Loucy (cell line): ENCODE measurements around the gene KIF26A.

Experiments
- CTCF ChIP-seq: fragments of 200-600 bp; sonication (generic); conservative IDR thresholded peaks from 2 replicates; pipeline ENCODE4 v1.5.1; 2014; ENCODE audit warnings: mild to moderate bottlenecking, antibody characterized with exemption, low read length
- EZH2phosphoT487 ChIP-seq: fragments of 200-600 bp; IDR thresholded peaks from 2 replicates; pipeline ENCODE4 v1.6.1; 2018; ENCODE audit warnings: antibody characterized with exemption, mild to moderate bottlenecking, moderate library complexity, borderline replicate concordance

- TF ChIP-seq CTCF (no peak), EZH2phosphoT487 (no peak)
Observed at GRCh38 chr14:104119119-104119487, 19.3 kb upstream of the KIF26A start.
